ENCODE results near the gene ASAP3. TPM values are rescaled to one million over a fixed set of nuclear protein-coding genes. Genes with fewer than 3 reads are reported as not detected.
"Not testable (repeated sequence)": the region's sequence is repeated elsewhere in the genome, so short reads cannot be mapped to it uniquely, and the experiment has no call there.

The ASAP3 gene
- total RNA-seq, 1 donor from 2014 or later: 30.8 TPM

GRCh38 chr1:23497777-23498439 lies 13.9 kb upstream of the ASAP3 start:
- Mint-ChIP-seq H3K27me3 (ENCODE audit: low read depth) (peaks cover 2% of the 10 kb centered on the region), H3K36me3 (ENCODE audit: low read depth) (no peaks in the 10 kb centered on the region), H3K9me3 (ENCODE audit: low read depth) (no peaks in the 10 kb centered on the region), H3K27ac (ENCODE audit: unreplicated experiment) (no peak overlapping the region), H3K4me3 (ENCODE audit: unreplicated experiment) (no peak overlapping the region), H3K4me1 (ENCODE audit: low read depth) (no peaks in the 10 kb centered on the region)
- no peak for TF ChIP-seq CTCF (IDR thresholded peaks at IDR 0.05)
- no peak for DNase-seq (ENCODE audit: low spot score)

GRCh38 chr1:23496490-23497181 lies 12.7 kb upstream of the ASAP3 start:
- H3K9me3 Mint-ChIP-seq (ENCODE audit: low read depth): no peaks in the 10 kb centered on the region
- TF ChIP-seq CTCF (IDR thresholded peaks at IDR 0.05): no peak
- no peak overlapping the region for H3K4me3 Mint-ChIP-seq (ENCODE audit: unreplicated experiment)
- H3K27ac Mint-ChIP-seq (ENCODE audit: unreplicated experiment): no peak overlapping the region
- DNase-seq (ENCODE audit: low spot score): no peak
- peaks cover 2% of the 10 kb centered on the region for H3K27me3 Mint-ChIP-seq (ENCODE audit: low read depth)
- H3K36me3 Mint-ChIP-seq (ENCODE audit: low read depth): no peaks in the 10 kb centered on the region
- H3K4me1 Mint-ChIP-seq (ENCODE audit: low read depth): no peaks in the 10 kb centered on the region

- not testable (repeated sequence) for H3K9me3 Mint-ChIP-seq (ENCODE audit: low read depth); H3K27me3 Mint-ChIP-seq (ENCODE audit: low read depth); H3K36me3 Mint-ChIP-seq (ENCODE audit: low read depth); H3K4me1 Mint-ChIP-seq (ENCODE audit: low read depth); H3K27ac Mint-ChIP-seq (ENCODE audit: unreplicated experiment); H3K4me3 Mint-ChIP-seq (ENCODE audit: unreplicated experiment); DNase-seq (ENCODE audit: low spot score)
Observed at GRCh38 chr1:23494836-23495235, 10.9 kb upstream of the ASAP3 start.

GRCh38 chr1:23492776-23493175 lies 8.8 kb upstream of the ASAP3 start:
- DNase-seq (ENCODE audit: low spot score); H3K9me3 Mint-ChIP-seq (ENCODE audit: low read depth); H3K36me3 Mint-ChIP-seq (ENCODE audit: low read depth); H3K27ac Mint-ChIP-seq (ENCODE audit: unreplicated experiment); H3K4me3 Mint-ChIP-seq (ENCODE audit: unreplicated experiment); H3K4me1 Mint-ChIP-seq (ENCODE audit: low read depth): not testable (repeated sequence)
- peaks cover 10% of the 10 kb centered on the region for H3K27me3 Mint-ChIP-seq (ENCODE audit: low read depth)

GRCh38 chr1:23492132-23492720 lies 8.2 kb upstream of the ASAP3 start:
- no peak overlapping the region for H3K27ac Mint-ChIP-seq (ENCODE audit: unreplicated experiment)
- no peaks in the 10 kb centered on the region for H3K36me3 Mint-ChIP-seq (ENCODE audit: low read depth)
- H3K4me3 Mint-ChIP-seq (ENCODE audit: unreplicated experiment): no peak overlapping the region
- no peak for DNase-seq (ENCODE audit: low spot score)
- TF ChIP-seq CTCF (IDR thresholded peaks at IDR 0.05): no peak
- H3K9me3 Mint-ChIP-seq (ENCODE audit: low read depth): no peaks in the 10 kb centered on the region
- no peaks in the 10 kb centered on the region for H3K4me1 Mint-ChIP-seq (ENCODE audit: low read depth)
- H3K27me3 Mint-ChIP-seq (ENCODE audit: low read depth): peaks cover 10% of the 10 kb centered on the region

- Mint-ChIP-seq H3K36me3 (ENCODE audit: low read depth) (no peaks in the 10 kb centered on the region), H3K9me3 (ENCODE audit: low read depth) (no peaks in the 10 kb centered on the region), H3K4me3 (ENCODE audit: unreplicated experiment) (no peak overlapping the region), H3K27ac (ENCODE audit: unreplicated experiment) (no peak overlapping the region), H3K4me1 (ENCODE audit: low read depth) (peaks cover 2% of the 10 kb centered on the region), H3K27me3 (ENCODE audit: low read depth) (peaks cover 10% of the 10 kb centered on the region)
- DNase-seq (ENCODE audit: low spot score): no peak
- TF ChIP-seq CTCF (IDR thresholded peaks at IDR 0.05): no peak
Observed at GRCh38 chr1:23489842-23490241, 5.9 kb upstream of the ASAP3 start.

Measured in chondrocyte (in vitro differentiated cells).